ENCODE data around the gene IRF6. TPM values are rescaled to one million over a fixed set of nuclear protein-coding genes. Genes with fewer than 3 reads are reported as not detected.

IRF6 gene
- total and polyA plus RNA-seq, 2 of the 8 experiments (the other 6 are each of a cell fraction or from before 2014, with no cell fraction given): 9.6 to 13.4 TPM

DNA sequence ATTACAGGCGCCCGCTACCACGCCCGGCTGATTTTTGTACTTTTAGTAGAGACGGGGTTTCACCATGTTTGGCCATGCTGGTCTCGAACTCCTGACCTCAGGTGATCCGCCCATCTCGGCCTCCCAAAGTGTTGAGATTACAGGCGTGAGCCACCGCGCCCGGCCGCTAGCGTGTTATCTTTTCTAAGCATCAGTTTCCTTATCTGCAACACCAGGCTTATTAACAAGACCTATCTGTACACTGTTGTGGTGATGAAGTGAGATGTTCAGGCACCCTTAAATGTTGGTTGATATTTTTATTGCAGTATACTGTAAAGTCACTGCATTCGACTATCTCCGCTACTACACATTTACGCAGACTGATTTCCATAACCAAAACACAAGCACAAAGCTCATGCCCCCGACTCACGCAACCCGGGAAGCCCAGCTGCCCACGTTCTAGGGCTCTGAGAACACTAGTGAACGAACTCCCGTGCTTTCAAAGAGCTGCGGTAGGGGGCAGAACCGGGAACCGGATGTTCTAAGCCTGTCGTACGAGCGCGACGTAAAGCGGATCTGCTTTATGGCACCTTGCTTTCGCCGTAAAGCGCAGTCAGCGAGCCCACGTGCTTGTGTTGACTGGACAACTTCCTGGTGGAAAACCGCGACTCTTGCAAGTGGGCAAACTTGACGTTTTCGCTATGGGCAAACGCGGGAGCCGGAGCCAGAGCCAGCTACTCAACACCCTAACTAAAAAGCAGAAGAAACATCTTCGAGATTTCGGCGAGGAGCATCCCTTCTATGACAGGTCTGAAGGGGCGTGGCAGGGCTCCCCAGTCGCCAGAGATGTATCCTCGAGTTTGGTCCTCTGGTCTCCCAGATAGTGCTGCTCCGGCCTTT is 21.7 kb upstream of the IRF6 start, which contains the start of gene UTP25:
TSS of gene UTP25 (plus strand) at position 589 of the 879 bp plus-strand sequence. CDS start at position 681, 92 bp downstream.
- H3K9ac ChIP-seq (replicated peaks in 1 of 4; ENCODE audit: extremely low read depth in 1 of 4, low read depth in 3 of 4, low read length in 3 of 4): peak within 1 kb of the TSS in 3 of 4 experiments; percentile 40 to 47 (median 47); a peak in 5 of 7 replicates
- no peaks in the 10 kb centered on the region for H3K27me3 ChIP-seq (replicated peaks in 1 of 4; ENCODE audit: control insufficient read depth in 3 of 4, extremely low read depth in 1 of 4, insufficient read depth in 3 of 4, low read length in 3 of 4)
- H2AK5ac ChIP-seq (ENCODE audit: low read depth, low read length): no peak within 1 kb of the TSS
- peaks cover 3 to 16% (median 9%) of the 10 kb centered on the region in 4 experiments; a peak in 6 of 8 replicates for H3K36me3 ChIP-seq (ENCODE audit: control insufficient read depth in 2 of 4, insufficient read depth in 4 of 4, low read length in 3 of 4)
- peak; percentile 81 to 95 for DNase-seq (ENCODE audit: low read depth in 1 of 2, low spot score in 2 of 2)
- no peak within 1 kb of the TSS for H3K27ac ChIP-seq (ENCODE audit: low read depth, low read length)
- no peak within 1 kb of the TSS for H2BK12ac ChIP-seq (ENCODE audit: low read depth, low read length)
- peak within 1 kb of the TSS; percentile 27 to 65 for H3K4me2 ChIP-seq (ENCODE audit: insufficient read depth in 1 of 2, low read depth in 2 of 2, low read length in 2 of 2)
- no peak within 1 kb of the TSS for H4K91ac ChIP-seq (replicated peaks; ENCODE audit: insufficient read length, low read length)
- peak within 1 kb of the TSS; percentile 76 to 97 (median 95) for H3K4me3 ChIP-seq (ENCODE audit: extremely low read depth in 1 of 4, insufficient read depth in 2 of 4, low read depth in 3 of 4, low read length in 4 of 4)
- H4K8ac ChIP-seq (ENCODE audit: extremely low read depth, insufficient read depth, low read length): no peak within 1 kb of the TSS; the same call in 1 of the 2 replicates
- H2BK20ac ChIP-seq (ENCODE audit: low read length): no peak within 1 kb of the TSS
- WGBS, 2 experiments (ENCODE audit: extremely low coverage in 1 of 2, insufficient coverage in 1 of 2, insufficient read length in 1 of 2, insufficient replicate concordance in 2 of 2, low coverage in 1 of 2, low lambda C conversion rate in 2 of 2, missing lambda C conversion rate in 1 of 2): 23% methylated on average over 48 of the region's 51 CpGs; no CpG with 5 or more reads in 1 of the 2 experiments
- no peaks in the 10 kb centered on the region for H3K23me2 ChIP-seq (ENCODE audit: low read depth, low read length)
- H2BK5ac ChIP-seq (ENCODE audit: low read depth, low read length): no peak within 1 kb of the TSS
- CTCF ChIA-PET (ENCODE audit: partially characterized antibody): interaction anchor here (0.7 to 11.7 kb wide), 12 partner anchors 10 to 165 kb away, joined by 3 to 254 read pairs (median 3); partner anchors contain the start of gene IRF6
- POLR2A ChIA-PET (ENCODE audit: partially characterized antibody): interaction anchor here (1.0 to 1.2 kb wide), 2 partner anchors 12 to 20 kb away, joined by 3 read pairs; no protein-coding TSS in a partner anchor
- no peak within 1 kb of the TSS for H3K23ac ChIP-seq (ENCODE audit: insufficient read length)
- no peaks in the 10 kb centered on the region for H3K4me1 ChIP-seq (replicated peaks in 1 of 4; ENCODE audit: control insufficient read depth in 3 of 4, insufficient read depth in 4 of 4, low read length in 3 of 4)
- no peak within 1 kb of the TSS for H3K4ac ChIP-seq (replicated peaks; ENCODE audit: insufficient read length, low read depth, low read length)
- H2BK15ac ChIP-seq (ENCODE audit: low read length): no peak within 1 kb of the TSS
- H4K20me1 ChIP-seq (replicated peaks in 1 of 2; ENCODE audit: control insufficient read depth in 1 of 2, insufficient read depth in 2 of 2, low read length in 2 of 2): no peaks in the 10 kb centered on the region
- no peak within 1 kb of the TSS for H2BK120ac ChIP-seq (replicated peaks; ENCODE audit: low read depth, low read length)
- FAIRE-seq: peak; percentile 88
- H3K79me1 ChIP-seq (ENCODE audit: low read depth, low read length): no peaks in the 10 kb centered on the region
- H2AFZ ChIP-seq (ENCODE audit: low read length): peak within 1 kb of the TSS; percentile 98
- no peak within 1 kb of the TSS; the same call in 1 of the 2 replicates for H3K18ac ChIP-seq (ENCODE audit: extremely low read depth, low read length)
- H3K79me2 ChIP-seq (ENCODE audit: control insufficient read depth in 1 of 2, insufficient read depth in 2 of 2, low read length in 2 of 2): peaks cover 0 to 10% of the 10 kb centered on the region in 2 experiments; a peak in 2 of 4 replicates
- no peak within 1 kb of the TSS for H3K56ac ChIP-seq (replicated peaks; ENCODE audit: insufficient read length, low read depth, low read length)
- no peak within 1 kb of the TSS for H3K14ac ChIP-seq (ENCODE audit: insufficient read length)
- peak within 1 kb of the TSS; percentile 76 for H4K5ac ChIP-seq (ENCODE audit: insufficient read length, low read depth, low read length)
- H3K9me3 ChIP-seq (ENCODE audit: insufficient read depth in 2 of 2, low read depth in 1 of 2, low read length in 1 of 2): no peaks in the 10 kb centered on the region
- TF ChIP-seq PHF8 (conservative IDR thresholded peaks at IDR 0.05; ENCODE audit: low read depth, low read length) (peak; percentile 62; the same call in 1 of the 2 replicates), SP4 (IDR thresholded peaks at IDR 0.05; ENCODE audit: low read length) (no peak), USF2 (IDR thresholded peaks at IDR 0.05; ENCODE audit: low read length) (peak; percentile 43; the same call in 1 of the 2 replicates), RFX5 (IDR thresholded peaks at IDR 0.05; ENCODE audit: borderline replicate concordance, low read depth, low read length) (no peak), CREB1 (IDR thresholded peaks at IDR 0.05) (peak; percentile 81), SP1 (IDR thresholded peaks at IDR 0.05; ENCODE audit: low read depth, low read length) (0 out of 2 replicates have a peak, but pooled peaks have one; percentile 9), SAP30 (IDR thresholded peaks at IDR 0.05; ENCODE audit: insufficient read depth, insufficient replicate concordance, low read length) (peak; percentile 100)
- TF ChIP-seq, protein P1, sequence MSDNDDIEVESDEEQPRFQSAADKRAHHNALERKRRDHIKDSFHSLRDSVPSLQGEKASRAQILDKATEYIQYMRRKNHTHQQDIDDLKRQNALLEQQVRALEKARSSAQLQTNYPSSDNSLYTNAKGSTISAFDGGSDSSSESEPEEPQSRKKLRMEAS (IDR thresholded peaks at IDR 0.05): peak; percentile 99
- TF ChIP-seq, protein P2, sequence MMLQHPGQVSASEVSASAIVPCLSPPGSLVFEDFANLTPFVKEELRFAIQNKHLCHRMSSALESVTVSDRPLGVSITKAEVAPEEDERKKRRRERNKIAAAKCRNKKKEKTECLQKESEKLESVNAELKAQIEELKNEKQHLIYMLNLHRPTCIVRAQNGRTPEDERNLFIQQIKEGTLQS (IDR thresholded peaks at IDR 0.05; ENCODE audit: insufficient read depth, low read depth, low read length): peak; percentile 98

Measured in H1 (cell line).